ENCODE results near the gene TNFRSF17.

TNFRSF17 gene

GRCh38 chr16:12009462-12009861, 44.5 kb downstream of the TNFRSF17 start:
- DNase-seq, result no peak

GRCh38 chr16:12009922-12010321, 44.9 kb downstream of the TNFRSF17 start:
- DNase-seq, result no peak

- no peak for DNase-seq
Observed at GRCh38 chr16:12010388-12011251, 45.6 kb downstream of the TNFRSF17 start.

DNA sequence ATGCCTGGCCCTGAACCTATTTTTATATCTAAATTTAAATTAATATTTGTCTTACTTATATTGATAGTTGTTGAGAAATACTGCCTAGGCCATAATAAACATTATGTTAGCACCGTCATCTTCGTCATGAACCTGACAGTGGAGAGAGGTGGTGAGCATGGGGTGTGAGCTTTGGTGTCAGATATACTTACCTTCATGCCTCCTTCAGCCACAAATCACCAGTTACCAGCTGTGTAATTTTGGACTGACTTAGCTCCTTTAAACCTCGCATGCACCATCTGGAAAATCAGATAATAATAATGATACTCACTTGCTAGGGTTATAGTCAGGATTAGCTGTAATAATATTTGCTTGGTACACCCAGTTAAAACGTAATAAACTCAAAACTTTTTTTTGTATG, 46.6 kb downstream of the TNFRSF17 start:
- no peak for DNase-seq

- DNase-seq, result no peak
Observed at GRCh38 chr16:12016291-12016947, 51.4 kb downstream of the TNFRSF17 start.

DNA sequence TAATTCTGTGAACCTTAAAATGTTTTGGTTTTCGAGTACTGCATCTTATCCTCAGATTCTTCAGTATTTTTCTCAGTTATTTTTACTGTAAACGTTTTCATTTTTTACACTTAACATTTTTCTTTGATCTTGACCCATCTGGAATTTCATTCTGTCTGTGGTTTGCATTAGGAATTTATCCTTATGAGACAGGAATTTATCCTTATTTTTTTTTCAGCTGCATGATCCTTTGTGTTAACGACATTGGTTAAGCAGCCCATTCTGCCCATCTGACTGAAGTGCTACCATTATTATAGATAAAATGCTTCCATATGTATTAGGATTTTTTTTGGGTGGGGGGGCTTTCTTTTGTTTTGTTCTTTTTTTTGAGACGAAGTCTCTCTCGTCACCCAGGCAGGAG, 52.5 kb downstream of the TNFRSF17 start:
- DNase-seq, result no peak

Measured in SIG-M5 (cell line).